ENCODE data around the gene NSF.
"Not testable (repeated sequence)": the region's sequence is repeated elsewhere in the genome, so short reads cannot be mapped to it uniquely, and the experiment has no call there.

The NSF gene

GRCh38 chr17:46753776-46754175 is 163.3 kb downstream of the NSF start:
- H3K27me3 ChIP-seq (replicated peaks; ENCODE audit: control insufficient read depth, insufficient read depth, low read length) = no peaks in the 10 kb centered on the region
- DNase-seq (ENCODE audit: extremely low read depth, insufficient read length) = no peak
- no peak overlapping the region for H3K4me3 ChIP-seq (replicated peaks; ENCODE audit: low read depth, low read length)
- TF ChIP-seq, protein P1, sequence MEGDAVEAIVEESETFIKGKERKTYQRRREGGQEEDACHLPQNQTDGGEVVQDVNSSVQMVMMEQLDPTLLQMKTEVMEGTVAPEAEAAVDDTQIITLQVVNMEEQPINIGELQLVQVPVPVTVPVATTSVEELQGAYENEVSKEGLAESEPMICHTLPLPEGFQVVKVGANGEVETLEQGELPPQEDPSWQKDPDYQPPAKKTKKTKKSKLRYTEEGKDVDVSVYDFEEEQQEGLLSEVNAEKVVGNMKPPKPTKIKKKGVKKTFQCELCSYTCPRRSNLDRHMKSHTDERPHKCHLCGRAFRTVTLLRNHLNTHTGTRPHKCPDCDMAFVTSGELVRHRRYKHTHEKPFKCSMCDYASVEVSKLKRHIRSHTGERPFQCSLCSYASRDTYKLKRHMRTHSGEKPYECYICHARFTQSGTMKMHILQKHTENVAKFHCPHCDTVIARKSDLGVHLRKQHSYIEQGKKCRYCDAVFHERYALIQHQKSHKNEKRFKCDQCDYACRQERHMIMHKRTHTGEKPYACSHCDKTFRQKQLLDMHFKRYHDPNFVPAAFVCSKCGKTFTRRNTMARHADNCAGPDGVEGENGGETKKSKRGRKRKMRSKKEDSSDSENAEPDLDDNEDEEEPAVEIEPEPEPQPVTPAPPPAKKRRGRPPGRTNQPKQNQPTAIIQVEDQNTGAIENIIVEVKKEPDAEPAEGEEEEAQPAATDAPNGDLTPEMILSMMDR (IDR thresholded peaks at IDR 0.05; ENCODE audit: insufficient read depth, low read length, poor library complexity, severe bottlenecking) = no peak
- peaks cover 7% of the 10 kb centered on the region for H3K36me3 ChIP-seq (ENCODE audit: control insufficient read depth, insufficient read depth, low read length)

- Histone ChIP-seq H3K4me3 (replicated peaks; ENCODE audit: low read depth, low read length) (no peak overlapping the region), H3K36me3 (ENCODE audit: control insufficient read depth, insufficient read depth, low read length) (peaks cover 7% of the 10 kb centered on the region), H3K27me3 (replicated peaks; ENCODE audit: control insufficient read depth, insufficient read depth, low read length) (no peaks in the 10 kb centered on the region)
- TF ChIP-seq, protein P1 (IDR thresholded peaks at IDR 0.05; ENCODE audit: insufficient read depth, low read length, poor library complexity, severe bottlenecking) = no peak
- no peak for DNase-seq (ENCODE audit: extremely low read depth, insufficient read length)
These were observed 165.7 kb downstream of the NSF start for GRCh38 chr17:46756081-46756735.

DNA sequence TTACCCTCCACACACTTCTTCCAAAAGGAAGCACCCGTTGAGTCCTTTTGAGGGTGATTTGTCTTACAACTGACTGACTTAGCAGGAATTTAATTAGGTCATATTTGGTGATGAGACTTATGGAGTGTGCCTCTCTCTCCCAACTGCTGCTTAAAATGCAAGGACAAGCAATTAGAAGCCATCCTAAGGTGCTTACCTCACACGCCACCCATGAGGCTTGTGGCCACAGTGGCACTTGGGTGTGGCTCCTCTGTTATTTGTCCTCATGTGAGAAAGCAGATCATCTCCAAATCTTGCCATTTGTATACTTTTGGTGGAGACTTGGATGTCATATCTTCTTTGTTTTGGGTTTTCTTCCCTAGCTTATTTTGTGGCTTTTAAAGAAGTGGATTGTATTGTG is 166.4 kb downstream of the NSF start:
- Histone ChIP-seq H3K4me3 (replicated peaks; ENCODE audit: low read depth, low read length) (no peak overlapping the region), H3K36me3 (ENCODE audit: control insufficient read depth, insufficient read depth, low read length) (peaks cover 7% of the 10 kb centered on the region), H3K27me3 (replicated peaks; ENCODE audit: control insufficient read depth, insufficient read depth, low read length) (no peaks in the 10 kb centered on the region)
- TF ChIP-seq, protein P1 (IDR thresholded peaks at IDR 0.05; ENCODE audit: insufficient read depth, low read length, poor library complexity, severe bottlenecking) = no peak
- no peak for DNase-seq (ENCODE audit: extremely low read depth, insufficient read length)

GRCh38 chr17:46757588-46757987 is 167.1 kb downstream of the NSF start:
- not testable (repeated sequence) for H3K4me3 ChIP-seq (replicated peaks; ENCODE audit: low read depth, low read length); H3K36me3 ChIP-seq (ENCODE audit: control insufficient read depth, insufficient read depth, low read length); DNase-seq (ENCODE audit: extremely low read depth, insufficient read length); H3K27me3 ChIP-seq (replicated peaks; ENCODE audit: control insufficient read depth, insufficient read depth, low read length)

GRCh38 chr17:46758614-46759013 is 168.1 kb downstream of the NSF start:
- TF ChIP-seq, protein P1 (IDR thresholded peaks at IDR 0.05; ENCODE audit: insufficient read depth, low read length, poor library complexity, severe bottlenecking) = no peak
- Histone ChIP-seq H3K27me3 (replicated peaks; ENCODE audit: control insufficient read depth, insufficient read depth, low read length) (no peaks in the 10 kb centered on the region), H3K36me3 (ENCODE audit: control insufficient read depth, insufficient read depth, low read length) (peaks cover 5% of the 10 kb centered on the region), H3K4me3 (replicated peaks; ENCODE audit: low read depth, low read length) (no peak overlapping the region)
- no peak for DNase-seq (ENCODE audit: extremely low read depth, insufficient read length)

GRCh38 chr17:46759141-46759540 is 168.7 kb downstream of the NSF start:
- Histone ChIP-seq H3K36me3 (ENCODE audit: control insufficient read depth, insufficient read depth, low read length) (peaks cover 5% of the 10 kb centered on the region), H3K27me3 (replicated peaks; ENCODE audit: control insufficient read depth, insufficient read depth, low read length) (no peaks in the 10 kb centered on the region), H3K4me3 (replicated peaks; ENCODE audit: low read depth, low read length) (no peak overlapping the region)
- TF ChIP-seq, protein P1 (IDR thresholded peaks at IDR 0.05; ENCODE audit: insufficient read depth, low read length, poor library complexity, severe bottlenecking) = no peak
- no peak for DNase-seq (ENCODE audit: extremely low read depth, insufficient read length)
